GM12864 (cell line): Measurements from ENCODE around the gene ST7.

Experiments used
- DNase-seq: peaks from one replicate; pipeline ENCODE4 v3.0.0-alpha.2; 2011; ENCODE audit warnings: low read depth
- H3K4me3 ChIP-seq: 2 replicates; pipeline ENCODE4 v1.5.1; 2011; ENCODE audit warnings: mild to moderate bottlenecking, low read depth, low read length, control low read depth
- TF ChIP-seq, protein P1 (sequence below): IDR thresholded peaks from 2 replicates; pipeline ENCODE4 v1.5.1; 2011; ENCODE audit warnings: low read depth, mild to moderate bottlenecking, moderate library complexity, low read length, control low read depth, inconsistent platforms; ENCODE audit errors: missing control alignments

The ST7 gene

DNA sequence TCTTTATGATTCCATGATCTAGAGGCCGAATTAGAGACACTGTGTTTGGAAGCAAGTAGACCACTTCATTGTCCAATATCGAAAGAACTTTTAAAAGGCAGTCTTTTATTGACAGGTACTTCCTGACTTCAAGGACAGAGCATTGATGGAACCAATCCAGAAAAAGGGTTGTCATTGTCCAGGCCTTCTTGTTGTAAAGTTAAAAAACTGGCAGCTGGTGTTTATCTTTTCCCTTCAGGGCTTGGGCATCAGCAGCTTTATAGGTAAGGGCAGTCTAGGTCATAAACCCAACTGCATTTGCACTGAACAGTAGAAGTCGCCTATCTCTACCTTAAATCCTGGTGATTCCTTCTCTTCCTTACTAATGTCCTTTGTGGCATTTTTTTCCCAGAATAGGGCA, 95.6 kb downstream of the ST7 start:
- TF ChIP-seq, protein P1, sequence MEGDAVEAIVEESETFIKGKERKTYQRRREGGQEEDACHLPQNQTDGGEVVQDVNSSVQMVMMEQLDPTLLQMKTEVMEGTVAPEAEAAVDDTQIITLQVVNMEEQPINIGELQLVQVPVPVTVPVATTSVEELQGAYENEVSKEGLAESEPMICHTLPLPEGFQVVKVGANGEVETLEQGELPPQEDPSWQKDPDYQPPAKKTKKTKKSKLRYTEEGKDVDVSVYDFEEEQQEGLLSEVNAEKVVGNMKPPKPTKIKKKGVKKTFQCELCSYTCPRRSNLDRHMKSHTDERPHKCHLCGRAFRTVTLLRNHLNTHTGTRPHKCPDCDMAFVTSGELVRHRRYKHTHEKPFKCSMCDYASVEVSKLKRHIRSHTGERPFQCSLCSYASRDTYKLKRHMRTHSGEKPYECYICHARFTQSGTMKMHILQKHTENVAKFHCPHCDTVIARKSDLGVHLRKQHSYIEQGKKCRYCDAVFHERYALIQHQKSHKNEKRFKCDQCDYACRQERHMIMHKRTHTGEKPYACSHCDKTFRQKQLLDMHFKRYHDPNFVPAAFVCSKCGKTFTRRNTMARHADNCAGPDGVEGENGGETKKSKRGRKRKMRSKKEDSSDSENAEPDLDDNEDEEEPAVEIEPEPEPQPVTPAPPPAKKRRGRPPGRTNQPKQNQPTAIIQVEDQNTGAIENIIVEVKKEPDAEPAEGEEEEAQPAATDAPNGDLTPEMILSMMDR: no peak
- H3K4me3 ChIP-seq: no peak overlapping the region
- DNase-seq: no peak

DNA sequence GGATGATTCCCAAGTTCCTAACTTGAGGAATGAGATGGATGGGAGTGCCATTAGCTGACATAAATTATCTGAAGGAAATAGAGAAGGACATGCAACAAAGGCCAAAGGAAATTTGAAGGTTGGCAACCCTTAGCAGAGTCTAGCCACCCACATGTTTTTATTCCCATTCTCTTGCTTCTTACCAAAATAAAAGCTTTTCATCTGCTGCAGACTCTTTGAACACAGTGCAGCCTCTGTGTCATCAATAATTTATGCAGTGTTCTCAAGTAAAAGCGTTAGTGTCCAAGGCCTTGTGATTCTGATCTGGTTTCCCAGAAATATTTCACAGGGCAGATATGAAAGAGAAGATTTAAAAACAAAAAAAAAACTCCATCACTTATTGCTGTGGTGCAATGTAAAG, 98.5 kb downstream of the ST7 start:
- DNase-seq: no peak
- TF ChIP-seq, protein P1: no peak
- H3K4me3 ChIP-seq: no peak overlapping the region

DNA sequence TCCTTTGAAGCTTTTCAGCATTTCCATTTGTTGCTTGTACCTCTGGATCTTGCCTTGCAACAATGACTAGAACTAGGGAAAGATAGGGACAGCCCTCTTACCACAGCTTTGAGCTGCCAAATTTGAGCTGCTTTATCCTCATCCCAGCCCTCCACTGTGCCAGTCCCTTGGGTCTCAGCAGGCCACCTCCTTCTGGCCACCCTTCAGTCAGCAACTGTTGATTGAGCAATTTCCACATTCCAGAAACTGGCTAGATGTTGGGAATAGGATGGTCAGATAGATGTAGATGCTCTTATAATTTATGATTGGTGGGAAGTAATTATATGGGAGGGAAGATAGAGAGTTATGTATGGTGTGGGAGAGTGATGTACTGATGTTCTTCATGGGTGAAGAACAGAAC, 100.1 kb downstream of the ST7 start:
- H3K4me3 ChIP-seq: no peak overlapping the region
- TF ChIP-seq, protein P1: no peak
- DNase-seq: no peak

DNA sequence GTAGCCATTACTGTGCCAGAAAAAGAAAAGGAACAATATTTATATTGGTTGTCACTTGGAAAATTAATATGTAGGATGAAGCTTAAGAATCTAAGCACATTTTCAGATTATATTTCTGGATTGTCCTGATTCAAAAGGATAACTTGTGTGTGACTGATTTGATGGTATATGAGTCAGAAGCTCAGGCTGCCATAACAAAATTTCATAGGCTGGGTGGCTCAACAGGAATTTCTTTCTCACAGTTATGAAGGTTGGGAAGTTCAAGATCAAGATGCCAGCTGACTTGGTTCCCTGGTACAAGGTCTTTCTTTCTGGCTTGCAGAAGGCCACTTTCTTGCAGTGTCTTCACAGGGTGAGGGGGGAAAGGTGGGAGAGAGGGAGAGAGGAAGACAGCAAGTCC, 108.5 kb downstream of the ST7 start:
- no peak for DNase-seq
- H3K4me3 ChIP-seq: no peak overlapping the region
- TF ChIP-seq, protein P1: no peak

DNA sequence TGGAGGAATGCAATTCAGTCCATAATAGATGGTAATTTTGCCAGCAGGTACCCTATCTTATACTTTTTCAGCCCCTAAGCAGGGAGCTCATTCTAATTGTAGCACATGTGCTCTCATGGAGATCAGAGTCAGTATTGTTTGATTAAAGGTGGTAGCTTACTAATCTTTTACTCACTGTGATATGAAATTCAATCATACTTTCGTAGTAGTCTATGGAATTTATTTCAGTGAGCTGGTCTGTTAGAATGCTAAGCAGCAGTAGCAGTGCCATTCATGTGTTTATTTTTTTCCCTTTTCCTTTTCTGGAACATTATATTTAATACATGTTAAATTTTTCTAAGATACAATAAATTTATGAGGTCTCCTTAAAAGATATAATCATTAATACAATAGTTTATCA, 109.0 kb downstream of the ST7 start:
- TF ChIP-seq, protein P1: no peak
- DNase-seq: no peak
- no peak overlapping the region for H3K4me3 ChIP-seq

DNA sequence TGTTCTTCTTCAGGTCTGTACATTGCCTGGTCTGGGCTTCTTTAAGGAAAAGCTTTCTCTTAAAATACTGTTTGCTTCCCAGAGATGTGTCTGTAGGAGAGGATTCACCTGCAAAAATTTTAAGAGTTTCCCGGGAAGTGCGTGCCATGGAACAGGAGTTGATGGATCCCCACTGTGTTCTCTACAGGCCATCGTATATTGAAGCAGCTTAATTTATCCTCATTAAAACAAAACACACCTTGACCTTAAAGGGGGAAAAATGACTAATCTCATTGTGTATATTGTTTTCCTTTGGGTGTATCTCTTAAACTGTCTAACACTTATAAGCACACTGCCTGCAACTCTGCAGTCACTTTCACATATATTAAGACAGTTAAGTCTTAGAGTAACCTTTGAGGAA, 111.4 kb downstream of the ST7 start:
- DNase-seq: no peak
- TF ChIP-seq, protein P1: no peak
- H3K4me3 ChIP-seq: no peak overlapping the region

DNA sequence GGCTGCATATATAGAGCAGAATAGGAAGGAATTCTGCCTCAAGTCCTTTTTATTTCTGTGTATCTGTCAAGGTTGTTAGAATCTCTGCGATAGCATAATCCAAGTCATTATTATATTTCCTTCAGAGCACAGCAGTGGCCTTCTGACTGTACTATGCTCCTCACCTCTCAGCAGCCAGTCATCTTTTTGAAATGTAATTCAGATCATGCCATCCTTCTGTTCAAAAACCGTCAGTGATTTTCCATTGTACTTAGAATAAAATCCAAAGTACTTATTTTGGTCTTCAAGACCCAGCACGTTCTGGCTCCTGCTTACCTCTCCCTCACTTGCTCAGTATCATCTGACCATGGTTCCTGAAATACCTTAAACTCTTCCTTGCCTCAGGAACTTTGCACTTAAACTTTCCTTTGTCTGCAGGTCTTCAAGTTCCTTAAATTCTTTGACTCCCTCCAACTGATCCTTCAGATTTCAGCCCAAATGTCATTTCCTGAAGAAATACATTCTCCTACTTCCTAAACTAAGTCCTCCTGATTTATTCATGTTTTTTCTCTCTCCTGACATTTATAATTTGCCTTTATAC, 112.4 kb downstream of the ST7 start:
- TF ChIP-seq, protein P1: no peak
- no peak overlapping the region for H3K4me3 ChIP-seq
- no peak for DNase-seq
